ENCODE data around the gene CDHR5.

Gene CDHR5

DNA sequence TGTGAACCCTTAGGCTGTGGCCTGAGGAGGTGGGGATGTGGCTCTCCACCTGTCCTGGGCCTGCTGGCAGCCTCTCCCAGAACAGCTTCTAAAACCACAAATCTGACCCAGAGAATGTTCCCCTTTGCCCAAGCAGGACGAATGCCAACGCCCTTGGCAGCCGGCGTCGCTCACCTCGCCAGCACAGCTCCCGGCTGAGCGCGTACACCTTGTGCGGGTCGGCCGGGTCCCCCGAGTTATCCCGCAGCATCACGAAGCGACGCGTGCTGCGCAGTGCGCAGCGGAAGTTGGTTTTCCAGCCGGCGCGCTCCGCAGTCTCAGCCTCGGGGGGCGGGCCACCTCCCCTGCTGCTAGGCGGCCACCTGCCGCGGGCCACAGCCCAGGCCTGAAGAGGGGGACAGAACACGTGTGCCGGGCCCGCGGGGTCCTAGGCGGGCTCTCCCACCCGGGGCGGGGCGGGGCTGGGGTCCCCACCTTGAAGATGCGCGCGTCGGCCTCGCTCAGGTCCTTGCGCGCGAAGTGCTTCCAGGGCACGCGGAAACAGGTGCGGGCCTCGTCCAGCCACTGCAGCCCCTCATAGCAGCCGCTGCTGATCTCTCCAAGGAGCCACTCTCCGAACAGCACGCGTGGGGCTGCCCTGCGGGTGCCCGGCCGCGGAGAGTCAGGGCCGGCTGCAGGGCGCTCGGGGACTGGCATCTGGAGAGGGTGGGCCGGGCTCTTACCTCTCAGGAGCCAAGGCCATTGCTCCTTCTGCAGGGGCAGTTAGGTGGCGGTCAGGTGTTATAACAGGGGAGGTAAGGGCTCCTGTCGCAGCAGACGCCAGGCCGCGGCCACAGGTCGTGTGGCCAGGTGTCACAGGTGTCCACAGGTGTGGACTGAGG lies 9.9 kb downstream of the CDHR5 start:
- no peak for TF ChIP-seq POLR2A (IDR thresholded peaks at IDR 0.05; ENCODE audit: low read depth, low read length)
- DNase-seq (ENCODE audit: insufficient read length, low spot score) (no peak), FAIRE-seq (no peak)

DNA sequence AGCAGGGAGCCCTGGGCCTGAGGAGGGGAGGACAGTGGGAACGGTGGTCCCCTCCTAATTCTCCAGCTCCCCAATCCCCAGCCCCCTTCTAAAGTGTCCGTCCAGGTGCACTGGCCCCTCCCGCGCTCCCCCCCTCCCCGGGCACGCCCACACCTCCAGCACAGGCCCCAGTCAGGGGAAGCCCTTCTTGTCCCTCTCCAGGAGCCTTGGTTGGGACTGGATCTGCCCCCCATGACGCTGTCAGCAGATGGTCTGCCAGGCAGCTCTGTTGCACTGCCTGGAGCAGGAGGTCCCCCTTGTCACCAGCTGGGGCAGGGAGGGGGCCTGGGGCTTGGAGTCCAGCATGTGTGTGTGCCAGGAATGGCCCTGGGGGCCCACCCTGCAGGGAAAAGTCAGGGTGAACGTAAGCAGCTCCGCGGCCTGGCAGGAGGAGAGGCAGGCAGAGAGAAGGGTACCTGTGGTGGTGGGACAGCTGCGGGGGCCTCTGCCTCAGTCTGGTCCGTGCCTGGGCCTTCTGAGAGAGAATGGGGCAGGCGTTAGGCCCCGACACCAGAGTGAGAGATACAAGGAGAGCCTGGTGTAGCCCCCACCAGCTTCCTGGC lies 10.6 kb downstream of the CDHR5 start:
- no peak for FAIRE-seq
- DNase-seq (ENCODE audit: insufficient read length, low spot score): no peak
- TF ChIP-seq POLR2A (IDR thresholded peaks at IDR 0.05; ENCODE audit: low read depth, low read length): no peak

DNA sequence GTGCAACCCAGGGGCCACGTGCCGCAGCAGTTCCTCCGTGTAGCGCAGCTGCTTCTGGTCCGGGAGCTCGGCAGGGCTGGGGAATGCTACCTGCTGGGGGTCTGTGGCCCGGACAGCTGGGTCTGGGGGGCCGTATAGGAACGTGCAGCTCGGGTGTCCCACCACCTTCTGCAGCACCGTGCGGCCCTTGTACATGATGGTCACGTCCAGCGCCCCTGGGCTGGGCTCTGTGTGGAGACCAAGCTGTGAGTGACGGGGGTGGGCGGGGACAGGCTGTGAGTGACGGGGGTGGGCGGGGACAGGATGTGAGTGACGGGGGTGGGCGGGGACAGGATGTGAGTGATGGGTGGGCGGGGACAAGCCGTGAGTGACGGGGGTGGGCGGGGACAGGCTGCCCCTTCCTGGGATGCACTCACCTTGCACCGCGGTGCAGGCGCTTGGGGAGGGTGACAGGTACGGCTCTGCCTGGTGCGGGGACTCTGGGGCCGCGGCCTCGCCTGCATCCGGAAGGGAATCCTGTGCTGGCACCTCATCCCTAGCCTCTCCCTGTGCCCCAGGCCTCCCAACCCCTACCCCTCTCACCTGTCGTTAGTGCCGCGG lies 11.3 kb downstream of the CDHR5 start:
- no peak for FAIRE-seq
- no peak for TF ChIP-seq POLR2A (IDR thresholded peaks at IDR 0.05; ENCODE audit: low read depth, low read length)
- no peak for DNase-seq (ENCODE audit: insufficient read length, low spot score)

DNA sequence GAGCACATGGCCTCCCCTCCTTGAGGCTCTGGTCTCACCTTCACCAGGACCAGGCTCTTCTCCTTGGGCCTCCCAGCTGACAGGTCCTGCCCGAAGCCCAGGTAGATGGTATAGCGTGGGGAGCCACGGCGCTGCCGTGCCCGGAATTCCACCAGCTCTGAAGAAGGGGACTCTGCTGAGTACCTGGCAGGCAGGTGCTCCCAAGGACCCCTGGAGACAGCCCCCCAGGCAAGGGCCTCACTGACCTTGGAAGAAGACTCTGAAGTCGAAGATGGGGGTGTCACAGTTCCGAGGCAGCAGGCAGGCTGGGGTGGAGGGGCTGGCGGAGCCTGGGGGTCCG lies 11.8 kb downstream of the CDHR5 start:
- TF ChIP-seq POLR2A (IDR thresholded peaks at IDR 0.05; ENCODE audit: low read depth, low read length): no peak
- no peak for FAIRE-seq
- no peak for DNase-seq (ENCODE audit: insufficient read length, low spot score)

DNA sequence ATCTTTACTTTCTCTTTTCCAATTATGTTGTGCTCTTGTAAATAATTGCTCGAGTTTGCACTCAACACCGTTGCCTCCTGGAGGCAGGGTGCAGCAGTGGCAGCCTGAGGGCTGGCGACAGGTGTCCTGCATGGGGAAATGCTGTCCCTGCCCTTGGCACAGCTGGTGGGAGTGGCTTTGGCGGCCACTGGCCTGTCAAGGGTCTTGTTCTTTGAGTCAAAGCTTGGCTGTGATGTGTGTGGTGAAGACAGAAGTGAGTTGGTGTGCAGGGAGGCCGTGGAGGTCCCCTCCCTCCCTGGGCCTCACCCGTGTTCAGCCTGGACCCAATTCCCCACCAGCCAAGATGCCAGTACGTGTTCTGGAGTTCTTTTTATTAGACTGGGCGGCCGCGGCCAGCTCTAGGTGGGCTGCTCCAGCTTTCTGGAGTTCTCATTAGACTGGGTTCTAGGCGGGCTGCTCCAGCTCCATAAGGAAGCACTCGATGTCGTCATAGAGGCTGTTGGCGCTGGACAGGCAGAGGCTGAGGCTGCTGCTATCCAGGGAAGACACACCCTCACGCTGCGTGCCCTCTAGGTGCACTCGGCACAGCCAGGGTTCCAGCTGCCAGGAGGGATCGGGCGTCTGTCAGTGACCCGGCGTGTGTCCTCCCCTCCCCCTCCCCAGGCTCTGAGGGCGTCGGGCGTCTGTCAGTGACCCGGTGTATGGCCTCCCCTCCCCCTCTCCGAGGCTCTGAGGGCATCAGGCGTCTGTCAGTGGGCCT lies 12.4 kb downstream of the CDHR5 start:
- no peak for TF ChIP-seq POLR2A (IDR thresholded peaks at IDR 0.05; ENCODE audit: low read depth, low read length)
- no peak for FAIRE-seq
- DNase-seq (ENCODE audit: insufficient read length, low spot score): no peak

DNA sequence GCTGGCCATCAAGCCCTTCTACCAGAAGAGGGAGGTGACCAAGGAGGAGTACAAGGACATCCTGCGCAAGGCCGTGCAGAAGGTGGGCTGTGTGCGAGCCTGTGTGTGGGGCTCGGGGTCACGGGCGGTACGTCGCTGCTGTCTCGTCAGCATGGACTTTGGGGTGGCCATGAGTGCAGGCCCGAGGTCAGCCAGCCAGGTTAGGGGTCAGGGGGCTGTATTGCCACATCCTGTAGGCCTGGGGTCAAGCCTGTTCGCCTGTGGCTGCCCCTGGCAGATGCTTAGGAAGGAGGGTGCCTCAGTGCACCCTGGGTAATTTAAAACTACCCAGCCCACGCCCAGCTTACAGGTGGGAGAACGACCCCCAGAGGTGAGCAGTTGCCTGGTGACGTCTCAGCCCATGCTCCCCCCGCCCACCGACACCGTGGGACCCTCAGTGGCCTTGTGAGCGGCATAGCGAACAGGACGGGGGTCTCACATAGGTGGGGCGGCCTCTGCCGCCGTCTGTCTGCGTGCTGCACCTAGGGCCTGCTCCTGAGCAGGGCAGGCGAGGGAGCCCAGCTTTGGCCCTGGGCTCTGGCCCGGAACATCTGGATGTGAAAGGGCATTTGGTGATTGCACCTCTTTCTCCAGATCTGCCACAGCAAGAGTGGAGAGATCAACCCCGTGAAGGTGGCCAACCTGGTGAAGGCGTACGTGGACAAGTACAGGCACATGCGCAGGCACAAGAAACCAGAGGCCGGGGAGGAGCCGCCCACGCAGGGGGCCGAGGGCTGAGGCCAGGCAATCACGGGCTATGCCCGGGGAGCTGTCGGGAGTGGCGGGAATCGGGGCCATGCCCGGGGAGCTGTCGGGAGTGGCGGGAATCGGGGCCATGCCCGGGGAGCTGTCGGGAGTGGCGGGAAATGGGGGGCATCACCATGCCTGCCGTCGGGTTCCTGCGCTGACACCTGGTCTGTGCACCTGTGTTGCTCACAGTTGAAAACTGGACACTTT lies 13.5 kb downstream of the CDHR5 start:
- TF ChIP-seq POLR2A (IDR thresholded peaks at IDR 0.05; ENCODE audit: low read depth, low read length): no peak
- FAIRE-seq (no peak), DNase-seq (ENCODE audit: insufficient read length, low spot score) (no peak)

DNA sequence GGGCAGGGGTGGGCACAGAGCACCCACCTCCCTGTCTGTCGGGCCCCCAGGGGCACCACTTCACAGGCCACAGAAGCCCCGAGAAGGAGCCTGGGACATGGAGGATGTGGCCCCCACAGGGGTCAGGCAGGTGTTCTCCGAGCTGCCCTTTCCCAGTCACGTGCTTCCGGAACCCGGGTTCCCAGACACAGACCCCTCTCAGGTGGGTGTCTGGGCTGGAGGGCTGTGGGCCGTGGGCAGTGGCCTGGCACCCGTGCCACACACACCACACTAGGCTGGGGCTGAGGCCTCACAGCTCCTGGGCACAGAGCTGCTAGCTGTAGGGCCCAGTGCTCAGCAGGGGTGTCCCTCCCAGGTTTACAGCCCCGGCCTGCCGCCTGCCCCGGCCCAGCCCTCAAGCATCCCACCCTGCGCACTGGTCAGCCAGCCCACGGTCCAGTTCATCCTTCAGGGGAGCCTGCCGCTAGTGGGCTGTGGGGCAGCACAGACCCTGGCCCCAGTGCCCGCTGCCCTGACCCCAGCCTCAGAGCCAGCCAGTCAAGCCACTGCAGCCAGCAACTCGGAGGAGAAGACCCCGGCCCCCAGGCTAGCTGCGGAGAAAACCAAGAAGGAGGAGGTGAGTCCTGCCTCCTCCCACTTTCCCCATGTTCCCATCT lies 14.5 kb downstream of the CDHR5 start:
- TF ChIP-seq POLR2A (IDR thresholded peaks at IDR 0.05; ENCODE audit: low read depth, low read length): no peak
- no peak for DNase-seq (ENCODE audit: insufficient read length, low spot score)
- FAIRE-seq: no peak

DNA sequence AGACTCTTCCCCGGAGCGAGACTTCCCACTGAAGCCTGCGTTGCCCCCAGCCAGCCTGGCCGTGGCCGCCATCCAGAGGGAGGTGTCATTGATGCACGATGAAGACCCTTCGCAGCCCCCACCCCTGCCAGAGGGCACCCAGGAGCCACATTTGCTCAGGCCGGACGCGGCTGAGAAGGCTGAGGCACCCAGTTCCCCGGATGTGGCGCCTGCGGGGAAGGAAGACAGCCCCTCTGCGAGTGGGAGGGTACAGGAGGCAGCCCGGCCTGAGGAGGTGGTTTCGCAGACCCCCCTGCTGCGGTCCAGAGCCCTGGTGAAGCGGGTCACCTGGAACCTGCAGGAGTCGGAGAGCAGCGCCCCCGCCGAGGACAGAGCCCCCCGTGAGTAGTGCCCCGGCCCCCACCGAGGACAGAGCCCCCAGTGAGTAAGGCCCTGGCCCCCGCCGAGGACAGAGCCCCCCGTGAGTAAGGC lies 15.4 kb downstream of the CDHR5 start:
- DNase-seq (ENCODE audit: insufficient read length, low spot score): no peak
- no peak for TF ChIP-seq POLR2A (IDR thresholded peaks at IDR 0.05; ENCODE audit: low read depth, low read length)

DNA sequence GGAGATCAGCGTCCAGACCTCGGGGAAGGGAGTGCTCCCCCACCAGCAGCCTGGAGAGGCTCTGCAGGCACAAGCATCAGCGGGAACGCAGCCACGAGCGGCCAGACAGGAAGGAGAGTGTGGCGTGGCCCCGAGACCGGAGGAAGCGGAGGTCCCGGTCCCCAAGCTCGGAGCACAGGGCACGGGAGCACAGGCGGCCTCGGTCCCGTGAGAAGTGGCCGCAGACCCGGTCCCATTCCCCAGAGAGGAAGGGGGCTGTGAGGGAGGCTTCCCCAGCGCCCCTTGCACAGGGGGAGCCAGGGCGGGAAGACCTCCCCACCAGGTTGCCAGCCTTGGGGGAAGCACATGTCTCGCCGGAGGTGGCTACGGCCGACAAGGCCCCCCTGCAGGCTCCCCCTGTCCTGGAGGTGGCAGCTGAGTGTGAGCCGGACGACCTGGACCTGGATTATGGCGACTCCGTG lies 15.9 kb downstream of the CDHR5 start:
- FAIRE-seq (no peak), DNase-seq (ENCODE audit: insufficient read length, low spot score) (no peak)
- no peak for TF ChIP-seq POLR2A (IDR thresholded peaks at IDR 0.05; ENCODE audit: low read depth, low read length)

More for the DNA sequence above, 15.4 kb downstream of the CDHR5 start:
- FAIRE-seq: no peak

DNA sequence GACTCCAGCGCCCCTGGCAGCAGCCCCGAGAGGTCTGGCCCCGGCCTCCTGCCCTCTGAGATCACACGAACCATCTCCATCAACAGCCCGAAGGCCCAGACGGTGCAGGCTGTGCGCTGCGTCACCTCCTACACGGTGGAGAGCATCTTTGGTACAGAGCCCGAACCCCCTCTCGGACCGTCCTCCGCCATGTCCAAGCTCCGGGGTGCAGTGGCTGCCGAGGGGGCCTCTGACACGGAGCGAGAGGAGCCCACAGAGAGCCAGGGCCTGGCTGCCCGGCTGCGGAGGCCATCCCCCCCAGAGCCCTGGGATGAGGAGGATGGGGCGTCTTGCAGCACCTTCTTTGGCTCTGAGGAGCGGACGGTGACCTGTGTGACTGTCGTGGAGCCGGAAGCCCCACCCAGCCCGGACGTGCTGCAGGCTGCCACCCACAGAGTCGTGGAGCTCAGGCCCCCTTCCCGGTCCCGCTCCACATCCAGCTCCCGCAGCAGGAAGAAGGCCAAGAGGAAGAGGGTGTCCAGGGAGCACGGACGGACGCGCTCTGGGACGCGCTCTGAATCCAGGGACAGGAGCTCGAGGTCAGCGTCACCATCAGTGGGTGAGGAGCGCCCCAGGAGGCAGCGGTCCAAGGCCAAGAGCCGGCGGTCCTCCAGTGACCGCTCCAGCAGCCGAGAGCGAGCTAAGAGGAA lies 16.6 kb downstream of the CDHR5 start:
- FAIRE-seq (no peak), DNase-seq (ENCODE audit: insufficient read length, low spot score) (no peak)
- TF ChIP-seq POLR2A (IDR thresholded peaks at IDR 0.05; ENCODE audit: low read depth, low read length): no peak

DNA sequence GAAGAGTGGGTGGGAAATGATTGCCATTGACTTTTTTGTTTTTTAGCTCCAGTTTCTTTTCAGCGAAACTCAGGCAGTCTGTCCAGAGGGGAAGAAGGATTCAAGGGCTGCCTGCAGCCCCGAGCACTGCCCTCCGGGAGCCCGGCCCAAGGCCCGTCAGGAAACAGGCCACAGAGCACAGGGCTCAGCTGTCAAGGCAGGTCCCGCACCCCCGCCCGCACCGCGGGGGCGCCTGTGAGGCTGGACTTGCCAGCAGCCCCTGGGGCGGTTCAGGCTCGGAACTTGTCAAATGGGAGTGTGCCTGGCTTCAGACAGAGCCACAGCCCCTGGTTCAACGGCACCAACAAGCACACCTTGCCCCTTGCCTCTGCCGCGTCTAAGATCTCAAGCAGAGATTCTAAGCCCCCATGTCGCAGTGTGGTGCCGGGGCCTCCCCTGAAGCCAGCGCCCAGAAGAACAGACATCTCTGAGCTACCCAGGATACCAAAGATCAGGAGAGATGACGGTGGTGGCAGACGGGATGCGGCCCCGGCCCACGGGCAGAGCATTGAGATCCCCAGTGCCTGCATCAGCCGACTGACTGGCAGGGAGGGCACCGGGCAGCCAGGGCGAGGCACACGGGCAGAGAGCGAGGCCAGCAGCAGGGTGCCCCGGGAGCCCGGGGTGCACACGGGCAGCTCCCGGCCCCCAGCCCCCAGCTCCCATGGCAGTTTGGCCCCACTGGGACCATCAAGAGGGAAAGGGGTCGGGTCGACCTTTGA lies 17.6 kb downstream of the CDHR5 start:
- TF ChIP-seq POLR2A (IDR thresholded peaks at IDR 0.05; ENCODE audit: low read depth, low read length): no peak
- DNase-seq (ENCODE audit: insufficient read length, low spot score) (no peak), FAIRE-seq (no peak)
